Esophagus squamous epithelium (tissue), 4 donors: Measurements from ENCODE around the gene EHBP1.

Source experiments
- CTCF ChIP-seq, 6 experiments: fragments of 450-650 bp in 4 of 6; fragments of 200-600 bp in 2 of 6; sonication (generic) in 2 of 6; IDR thresholded peaks; one replicate each; pipeline ENCODE4 v1.5.1; 2016 to 2019; ENCODE audit warnings: antibody characterized with exemption in 6 of 6, mild to moderate bottlenecking in 4 of 6, moderate library complexity in 4 of 6
- POLR2A ChIP-seq, 4 donors: fragments of 450-650 bp; IDR thresholded peaks; one replicate each; pipeline ENCODE4 v1.6.1; 2017; ENCODE audit warnings: antibody characterized with exemption in 4 of 4, mild to moderate bottlenecking in 4 of 4, moderate library complexity in 3 of 4

- TF ChIP-seq CTCF (IDR thresholded peaks at IDR 0.05) (no peak), POLR2A (IDR thresholded peaks at IDR 0.05) (no peak)
These were observed 39.1 kb downstream of the EHBP1 start for GRCh38 chr2:62744603-62745002.
